Right cardiac atrium (tissue), 5 donors: Measurements from ENCODE around the gene KAT2A. TPM values are rescaled to one million over a fixed set of nuclear protein-coding genes. Genes with fewer than 3 reads are reported as not detected.

Source experiments
- ATAC-seq, 2 donors: fragments of 200-7000 bp; cut with Tn5 transposase; one replicate each; pipeline versions ENCODE4 v1.8.0 to v1.9.1; 2020; ENCODE audit warnings: moderate library complexity in 2 of 2, mild to moderate bottlenecking in 1 of 2
- DNase-seq, 3 donors: peaks; one replicate each; pipeline ENCODE4 v3.0.0-alpha.2; 2020
- H3K27ac ChIP-seq: one replicate; pipeline ENCODE4 v1.5.1; 2013; ENCODE audit warnings: mild to moderate bottlenecking, low read length, control low read depth, moderate library complexity
- H3K27me3 ChIP-seq: one replicate; pipeline ENCODE4 v1.6.1; 2013; ENCODE audit not compliant: control insufficient read depth, insufficient read depth
- H3K4me1 ChIP-seq: one replicate; pipeline ENCODE4 v1.6.1; 2013; ENCODE audit warnings: low read length; ENCODE audit not compliant: control insufficient read depth, insufficient read depth
- H3K4me3 ChIP-seq: one replicate; pipeline ENCODE4 v1.5.1; 2013; ENCODE audit warnings: low read length, control low read depth
- H3K9me3 ChIP-seq: one replicate; pipeline ENCODE4 v1.6.1; 2013; ENCODE audit warnings: low read length; ENCODE audit not compliant: control insufficient read depth
- WGBS: extraction: QIAGEN DNeasy Blood & Tissue Kit; methylation state at CpG from one replicate; pipeline ENCODE4 v1.1.7; 2013; 5-methylcytosine and 5-hydroxymethylcytosine counted together
- intact Hi-C, 4 donors: fragments of 100-400 bp; cut with DNase I; formaldehyde crosslinking; loops; one replicate each; pipeline versions ENCODE4 v1.11.0 to v1.14.0; 2022 to 2023
- polyA plus RNA-seq: library from polyadenylated mRNA; stranded (reverse); fragments of 200-250 nt; gene quantifications from one replicate; pipeline ENCODE4 v1.2.3, GENCODE V29; 2013
- total RNA-seq, 4 donors: library from RNA; stranded (reverse); fragmentation: NEBNext Ultra II Directional; extraction: Animal tissue kit (Norgen Biotek cat#: 25700); gene quantifications; one replicate each; pipeline ENCODE4 v1.2.1, GENCODE V29; 2021
- donor health status: healthy with polysubstance abuse.
- donor health status: DM: no; HTN: yes; CAD: no.
- donor health status: DM: no; HTN: no; CAD: no.
- donor health status: DM: no; HTN: yes; CAD: no; lungs with severe emphysema.
- donor health status: DM: yes; HTN: yes; CAD: no.

Gene KAT2A
- total and polyA plus RNA-seq, 5 donors: 15.8 to 32.4 (median 24.8) TPM

DNA sequence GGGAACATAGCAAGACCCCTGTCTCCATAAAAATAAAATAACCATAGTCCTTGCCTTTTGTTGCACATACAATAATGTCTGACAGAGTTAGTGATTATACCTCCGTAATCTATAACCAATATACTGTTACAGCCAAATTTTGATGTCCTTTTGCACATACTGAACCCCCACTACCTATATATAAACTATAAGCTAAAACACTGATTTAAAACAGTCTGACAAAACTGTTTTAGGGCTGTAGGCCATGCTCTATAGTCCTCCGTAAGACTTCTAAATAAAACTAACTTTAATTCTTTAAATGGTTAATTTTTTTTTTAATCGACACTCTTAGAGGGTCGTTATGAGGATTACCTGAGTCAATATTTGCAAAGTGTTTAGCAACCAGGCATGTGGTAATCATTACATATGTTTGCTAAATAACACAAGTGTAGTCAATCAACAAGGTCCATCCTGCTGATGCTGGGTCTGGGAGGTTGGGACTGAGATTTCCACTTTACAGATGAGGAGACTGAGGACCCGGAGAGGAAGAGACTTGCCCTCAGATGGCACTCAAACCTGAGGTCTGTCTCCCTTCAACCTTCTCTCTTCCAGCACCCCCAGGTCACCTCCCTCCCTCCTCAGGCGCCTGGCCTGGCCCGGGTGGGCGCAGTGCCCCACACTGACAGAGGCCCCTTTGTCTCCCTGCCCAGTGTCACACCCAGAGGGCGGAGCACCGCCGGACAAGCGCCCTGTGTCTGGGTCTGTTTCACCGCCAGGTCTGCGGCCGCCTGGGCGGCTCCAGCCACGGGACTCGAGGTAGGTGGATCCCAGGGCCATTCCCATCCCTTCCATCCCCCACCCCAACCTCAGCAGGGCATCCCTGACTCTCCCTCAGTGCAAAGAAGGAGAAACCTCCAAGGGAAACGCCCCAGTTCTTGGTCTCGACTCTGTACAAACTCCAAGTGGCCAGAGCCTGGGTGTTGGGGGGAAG is 33.1 kb downstream of the KAT2A start:
- no peaks in the 10 kb centered on the region for H3K9me3 ChIP-seq
- H3K4me3 ChIP-seq: no peak overlapping the region
- no peak for ATAC-seq
- no peaks in the 10 kb centered on the region for H3K27me3 ChIP-seq
- H3K4me1 ChIP-seq: no peaks in the 10 kb centered on the region
- WGBS: 60% methylated on average over 20 of the region's 20 CpGs
- no peak for DNase-seq
- intact Hi-C loops: no loop called here
- no peak overlapping the region for H3K27ac ChIP-seq

DNA sequence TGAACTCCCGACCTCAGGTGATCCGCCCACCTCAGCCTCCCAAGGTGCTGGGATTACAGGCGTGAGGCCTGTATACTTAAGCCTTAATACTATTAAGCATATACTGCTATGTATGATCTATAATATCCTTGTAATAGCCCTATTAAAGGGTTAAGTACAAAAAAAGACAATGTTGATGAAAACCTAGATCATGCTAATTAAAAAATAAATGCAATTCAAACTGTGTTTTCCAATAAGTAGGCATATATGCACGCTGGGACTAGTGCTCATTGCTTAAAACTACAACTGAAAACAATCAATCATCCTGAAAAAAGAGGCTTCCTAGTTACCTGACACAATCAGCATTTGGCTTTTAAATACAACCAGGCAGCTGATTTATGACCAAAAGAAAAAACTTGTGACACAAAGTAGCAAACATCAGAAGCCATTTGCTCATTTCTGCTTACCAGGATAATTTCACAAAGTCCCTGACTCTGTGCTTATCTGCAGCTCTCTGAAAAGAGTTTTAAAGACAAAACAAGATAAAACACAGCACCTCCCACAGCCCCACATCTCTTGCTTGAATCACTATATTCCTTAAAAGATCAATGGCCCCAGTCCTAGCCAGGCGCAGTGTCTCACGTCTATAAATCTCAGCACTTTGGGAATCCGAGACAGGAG is 34.0 kb downstream of the KAT2A start:
- intact Hi-C loops: no loop called here
- 76% methylated on average over 7 of the region's 7 CpGs for WGBS
- no peaks in the 10 kb centered on the region for H3K9me3 ChIP-seq
- ATAC-seq (no peak), DNase-seq (no peak)
- H3K4me3 ChIP-seq: no peak overlapping the region
- H3K27me3 ChIP-seq: no peaks in the 10 kb centered on the region
- H3K4me1 ChIP-seq: no peaks in the 10 kb centered on the region
- H3K27ac ChIP-seq: no peak overlapping the region

DNA sequence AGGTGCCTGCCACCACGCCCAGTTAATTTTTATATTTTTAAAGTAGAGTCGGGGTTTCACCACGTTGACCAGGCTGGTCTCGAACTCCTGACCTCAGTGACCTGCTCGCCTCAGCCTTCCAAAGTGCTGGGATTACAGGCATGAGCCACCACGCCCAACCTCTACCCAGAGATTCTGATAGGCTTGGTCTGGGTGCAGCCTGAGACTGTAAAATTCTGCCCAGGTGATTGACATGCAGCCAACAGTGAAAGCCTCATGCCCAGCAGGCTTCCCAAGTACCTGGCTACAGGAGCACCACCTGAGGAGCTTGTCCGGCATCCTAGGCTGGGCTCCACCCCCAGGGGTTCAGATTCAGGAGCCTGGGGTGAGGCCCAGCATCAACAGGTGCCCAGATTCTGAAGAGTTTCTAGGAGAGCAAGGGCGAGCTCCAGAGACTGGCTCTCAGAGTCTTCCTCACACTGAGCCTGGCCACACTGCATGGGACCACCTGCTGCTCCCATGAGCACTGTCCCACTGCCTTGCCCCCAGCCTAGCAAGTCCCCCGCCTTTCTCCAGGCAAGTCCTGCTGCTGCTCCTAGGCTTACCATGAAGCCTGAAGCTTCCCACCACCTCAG is 39.5 kb downstream of the KAT2A start:
- Histone ChIP-seq H3K27ac (no peak overlapping the region), H3K4me1 (peaks cover 2% of the 10 kb centered on the region), H3K4me3 (no peak overlapping the region), H3K9me3 (no peaks in the 10 kb centered on the region), H3K27me3 (no peaks in the 10 kb centered on the region)
- 85% methylated on average over 9 of the region's 9 CpGs for WGBS
- DNase-seq (no peak), ATAC-seq (no peak)
- intact Hi-C loops: no loop called here

DNA sequence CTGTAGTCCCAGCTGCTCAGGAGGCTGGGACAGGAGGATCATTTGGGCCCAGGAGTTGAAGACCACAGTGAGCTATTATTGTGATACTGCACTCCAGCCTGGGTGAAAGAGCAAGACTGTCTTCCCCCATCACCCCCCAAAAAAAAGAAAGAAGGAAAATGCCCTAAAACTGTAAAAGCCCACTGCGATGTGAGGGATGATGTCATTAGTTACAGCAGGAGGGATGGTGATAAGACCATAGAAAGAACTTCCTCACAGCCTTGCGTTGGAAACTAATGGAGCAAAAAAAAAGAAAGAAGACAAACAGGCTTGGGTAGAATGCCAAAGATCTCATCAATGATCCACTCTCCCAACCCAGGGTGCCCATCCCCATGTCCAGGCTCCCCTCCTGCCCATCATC is 41.6 kb downstream of the KAT2A start:
- no peak overlapping the region for H3K27ac ChIP-seq
- H3K9me3 ChIP-seq: no peaks in the 10 kb centered on the region
- no peaks in the 10 kb centered on the region for H3K27me3 ChIP-seq
- no peak overlapping the region for H3K4me3 ChIP-seq
- WGBS: 59% methylated on average over 2 of the region's 2 CpGs
- DNase-seq (no peak), ATAC-seq (no peak)
- H3K4me1 ChIP-seq: peaks cover 2% of the 10 kb centered on the region
- intact Hi-C loops: no loop called here

DNA sequence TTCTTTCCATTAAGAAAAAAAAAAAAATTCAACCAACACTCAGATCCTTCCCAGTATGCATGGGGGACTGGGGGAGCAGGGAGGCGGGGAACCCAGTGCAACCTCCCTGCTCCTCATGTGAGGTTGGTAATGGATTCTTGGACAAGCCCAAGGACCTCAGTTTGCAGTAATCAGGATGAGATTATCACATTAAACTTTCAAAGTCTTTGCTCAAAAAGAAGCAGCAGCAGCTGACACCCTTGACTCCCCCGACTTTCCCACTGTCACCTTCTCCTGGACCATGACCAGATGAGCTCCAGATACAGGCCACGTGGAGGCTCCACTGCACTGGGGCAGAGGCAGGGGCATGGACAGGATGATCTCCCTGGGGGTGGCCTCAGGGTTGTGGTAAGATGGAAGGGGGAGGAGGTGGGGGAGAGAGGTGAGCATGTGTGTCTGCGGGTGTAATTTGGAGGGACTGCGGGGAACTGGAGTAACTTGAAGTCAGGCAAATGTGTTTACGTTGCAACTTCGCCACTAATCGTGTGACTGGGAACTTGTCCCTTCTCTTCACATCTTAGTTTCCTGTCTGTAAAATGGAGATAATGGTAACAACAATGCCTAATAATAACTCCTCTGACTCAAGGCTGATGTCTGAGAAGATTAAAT is 42.6 kb downstream of the KAT2A start:
- no peaks in the 10 kb centered on the region for H3K9me3 ChIP-seq
- H3K4me3 ChIP-seq: no peak overlapping the region
- H3K4me1 ChIP-seq: peaks cover 2% of the 10 kb centered on the region
- DNase-seq (no peak), ATAC-seq (no peak)
- H3K27me3 ChIP-seq: no peaks in the 10 kb centered on the region
- intact Hi-C loops: no loop called here
- H3K27ac ChIP-seq: no peak overlapping the region
- 45% methylated on average over 8 of the region's 8 CpGs for WGBS

DNA sequence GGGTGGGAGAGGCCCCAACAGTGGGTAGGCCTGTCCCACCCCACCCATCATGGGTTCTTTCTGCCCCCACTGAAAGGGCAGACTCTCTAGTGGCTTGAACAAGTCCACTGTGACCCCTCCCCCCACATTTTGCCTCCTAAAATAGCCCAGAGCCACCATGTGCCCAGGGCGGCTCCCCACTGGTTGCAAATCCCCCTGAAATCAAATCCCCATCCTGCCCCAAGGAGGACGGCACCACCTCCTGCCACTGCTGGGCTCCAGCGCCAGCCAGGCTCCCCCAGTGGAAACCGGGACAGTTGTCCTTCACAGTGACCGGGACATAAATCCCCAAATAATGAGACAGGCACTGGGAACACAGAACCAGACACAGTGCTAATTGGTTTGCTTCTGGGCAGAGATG is 43.4 kb downstream of the KAT2A start:
- ATAC-seq (no peak), DNase-seq (no peak)
- Histone ChIP-seq H3K4me1 (peaks cover 2% of the 10 kb centered on the region), H3K27ac (no peak overlapping the region), H3K27me3 (no peaks in the 10 kb centered on the region), H3K9me3 (no peaks in the 10 kb centered on the region), H3K4me3 (no peak overlapping the region)
- WGBS: 90% methylated on average over 5 of the region's 5 CpGs
- intact Hi-C loops: no loop called here

DNA sequence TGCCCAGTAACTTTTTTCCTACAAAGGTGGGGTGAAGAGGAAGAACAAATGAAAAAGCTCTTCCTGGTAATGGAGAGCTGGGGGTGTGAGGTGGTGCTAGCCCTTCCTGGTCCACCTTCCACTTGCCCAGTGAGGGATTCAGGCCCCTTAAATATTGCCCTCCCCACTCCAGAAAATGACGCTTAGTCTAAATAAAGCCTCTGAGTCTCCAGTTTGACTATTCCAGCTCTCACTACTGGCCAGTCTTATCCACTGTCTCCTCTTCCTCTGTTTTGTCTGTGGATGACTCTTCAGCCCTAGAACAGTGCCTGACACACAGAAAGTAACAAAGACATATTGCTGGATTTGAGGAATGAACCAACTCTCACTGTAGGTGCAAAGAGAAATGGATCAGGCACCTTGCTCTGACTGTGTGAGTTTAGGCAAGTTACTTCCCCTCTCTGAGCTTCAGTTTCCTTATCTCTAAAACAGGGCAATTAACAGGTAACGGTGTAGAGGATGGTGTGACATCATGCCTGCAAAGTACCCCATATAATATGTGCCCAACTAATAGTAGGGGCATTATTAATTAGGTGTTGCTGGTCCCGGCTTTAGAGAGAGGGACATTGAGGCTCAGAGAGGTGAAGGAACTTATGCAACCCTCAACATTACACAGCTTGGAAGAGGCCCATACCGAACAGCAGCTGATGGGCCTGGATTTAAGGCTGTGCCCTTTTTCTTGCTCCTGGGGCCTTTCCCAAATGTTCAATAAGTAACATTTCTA is 44.2 kb downstream of the KAT2A start:
- H3K4me3 ChIP-seq: no peak overlapping the region
- ATAC-seq (no peak), DNase-seq (no peak)
- H3K27me3 ChIP-seq: no peaks in the 10 kb centered on the region
- WGBS: 74% methylated on average over 4 of the region's 4 CpGs
- intact Hi-C loops: no loop called here
- H3K27ac ChIP-seq: no peak overlapping the region
- peaks cover 2% of the 10 kb centered on the region for H3K4me1 ChIP-seq
- H3K9me3 ChIP-seq: no peaks in the 10 kb centered on the region

DNA sequence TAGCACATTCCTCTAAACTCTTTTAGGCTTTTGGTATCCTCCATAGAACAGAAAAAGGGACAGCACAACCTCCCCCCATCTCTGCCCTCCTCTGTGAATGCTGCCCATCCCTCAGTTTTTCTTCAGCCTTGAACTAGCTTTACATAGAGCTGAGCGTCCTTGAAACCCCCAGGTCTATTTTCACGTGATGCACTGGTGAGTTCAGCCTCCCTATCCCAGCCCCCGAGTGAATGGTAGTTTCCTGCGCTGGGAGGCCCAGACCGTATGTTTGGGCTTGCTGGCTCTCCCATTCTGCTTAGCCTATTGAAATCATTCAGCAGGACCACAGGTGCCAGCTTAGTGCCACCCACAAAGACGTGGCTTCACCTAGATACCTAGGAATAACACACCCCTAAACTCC is 45.4 kb downstream of the KAT2A start:
- Histone ChIP-seq H3K27ac (no peak overlapping the region), H3K4me1 (peaks cover 2% of the 10 kb centered on the region), H3K4me3 (no peak overlapping the region), H3K27me3 (no peaks in the 10 kb centered on the region), H3K9me3 (no peaks in the 10 kb centered on the region)
- intact Hi-C loops: no loop called here
- ATAC-seq (no peak), DNase-seq (no peak)
- 77% methylated on average over 6 of the region's 6 CpGs for WGBS

DNA sequence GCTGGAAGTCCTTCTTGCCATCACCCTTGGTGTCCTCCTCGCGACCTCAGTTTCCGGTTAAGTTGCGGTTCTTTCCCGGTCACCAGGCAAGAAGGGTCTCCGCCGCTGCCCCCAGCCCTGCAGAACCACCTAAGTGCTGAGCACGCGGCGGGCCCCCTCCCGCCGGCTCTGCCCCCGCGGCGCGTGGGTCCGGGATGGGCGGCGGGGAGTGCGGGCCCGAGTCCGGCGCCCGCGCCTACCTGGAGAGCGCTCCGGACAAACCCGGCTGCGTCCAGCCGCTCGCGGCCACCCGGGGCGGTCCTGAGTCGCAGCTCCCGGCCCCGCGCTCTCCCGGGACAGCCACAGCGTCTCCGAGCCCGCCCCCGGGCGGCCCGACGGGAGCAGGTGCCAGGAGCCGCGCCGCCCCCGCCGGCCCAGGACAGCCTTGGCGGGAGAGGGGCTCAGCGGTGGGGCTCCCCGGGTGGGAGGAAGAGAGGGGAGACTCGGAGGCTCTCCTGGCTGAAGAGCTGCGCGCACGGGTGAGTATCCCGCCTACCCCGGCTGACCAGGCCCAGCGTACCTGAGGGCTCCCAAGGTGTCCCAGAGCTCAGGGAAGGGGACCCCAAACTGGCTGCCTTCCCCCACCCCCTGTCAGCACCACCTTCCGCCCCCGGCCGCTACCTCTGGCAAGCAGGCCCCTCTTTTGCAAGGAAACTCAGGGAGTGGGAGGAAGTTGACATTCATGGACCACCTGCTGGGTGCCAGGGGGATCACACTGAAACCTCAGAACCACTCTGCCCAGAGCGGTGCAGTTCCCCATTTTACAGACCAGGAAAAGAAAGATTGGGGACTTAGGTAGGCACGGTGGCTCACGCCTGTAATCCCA is 48.6 kb downstream of the KAT2A start:
- H3K4me1 ChIP-seq: no peaks in the 10 kb centered on the region
- ATAC-seq (peak; percentile 15 to 55), DNase-seq (no peak)
- H3K9me3 ChIP-seq: no peaks in the 10 kb centered on the region
- peak overlapping the region; percentile 51 for H3K4me3 ChIP-seq
- intact Hi-C loops: no loop called here
- H3K27me3 ChIP-seq: no peaks in the 10 kb centered on the region
- WGBS: 9% methylated on average over 67 of the region's 67 CpGs
- H3K27ac ChIP-seq: no peak overlapping the region

DNA sequence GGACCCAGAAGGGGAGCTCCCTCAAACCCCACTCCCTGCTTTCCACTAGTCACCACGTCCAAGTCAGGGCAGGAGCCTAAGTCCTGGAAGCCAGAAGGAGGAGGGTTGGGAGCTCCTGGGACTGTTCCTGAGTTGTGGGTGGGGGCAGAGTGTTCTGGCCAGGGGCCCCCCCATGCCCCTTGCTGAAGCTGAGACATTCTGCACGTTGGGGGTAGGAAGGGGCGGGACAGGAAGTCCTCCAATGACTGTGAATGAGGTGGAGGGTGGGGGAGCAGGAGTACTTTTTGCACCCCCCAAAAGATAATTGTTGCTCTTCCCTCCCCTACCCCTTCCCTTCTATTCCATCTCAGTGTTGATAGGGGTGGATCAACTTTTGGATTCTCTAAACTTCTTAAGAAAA is 49.4 kb downstream of the KAT2A start:
- intact Hi-C loops: no loop called here
- DNase-seq (no peak), ATAC-seq (no peak)
- H3K27ac ChIP-seq: no peak overlapping the region
- no peaks in the 10 kb centered on the region for H3K4me1 ChIP-seq
- no peaks in the 10 kb centered on the region for H3K9me3 ChIP-seq
- 32% methylated on average over 3 of the region's 3 CpGs for WGBS
- no peaks in the 10 kb centered on the region for H3K27me3 ChIP-seq
- peak overlapping the region; percentile 51 for H3K4me3 ChIP-seq
